ENCODE results near the gene ILF3. TPM values are rescaled to one million over a fixed set of nuclear protein-coding genes. Genes with fewer than 3 reads are reported as not detected.

The ILF3 gene
- total and polyA plus RNA-seq, 10 of the 15 experiments (the other 5 are each of a cell fraction or from before 2014, with no cell fraction given) = 28.1 to 383 (median 176) TPM

DNA sequence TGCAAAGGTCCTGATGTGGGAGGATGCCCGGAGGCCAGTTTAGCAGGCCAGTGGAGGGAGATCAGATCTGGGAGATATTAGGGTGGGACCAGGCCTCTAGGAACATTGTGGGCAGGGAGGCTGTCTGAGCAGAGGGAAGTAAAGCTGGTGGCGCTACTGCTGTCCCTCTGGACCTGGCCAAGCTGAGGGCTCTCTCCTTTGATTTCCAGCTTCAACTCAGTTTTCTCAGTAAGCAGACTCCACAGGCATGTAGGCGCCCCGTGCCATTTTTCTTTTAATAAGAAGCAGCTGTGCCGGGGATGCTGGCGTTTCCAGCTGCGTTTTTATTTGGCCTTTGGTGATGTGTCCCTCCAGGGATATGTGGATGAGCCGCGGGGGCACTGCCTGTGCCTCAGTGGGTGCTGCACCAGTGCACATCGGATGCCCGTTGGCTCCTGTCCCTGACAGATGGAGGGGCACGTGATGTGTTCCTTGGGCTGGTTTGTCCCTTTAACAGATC lies 70.5 kb downstream of the ILF3 start (continued):
- TF ChIP-seq GABPA (IDR thresholded peaks at IDR 0.05; ENCODE audit: low read depth) (no peak), NR2F1 (conservative IDR thresholded peaks at IDR 0.05) (no peak), CBX5 (IDR thresholded peaks at IDR 0.05; ENCODE audit: low read depth) (no peak), SP1 (IDR thresholded peaks at IDR 0.05; ENCODE audit: low read depth, low read length) (no peak), NFIC (IDR thresholded peaks at IDR 0.05; ENCODE audit: low read depth, low read length) (no peak), RELA (IDR thresholded peaks at IDR 0.05; ENCODE audit: borderline replicate concordance, partially characterized antibody) (no peak), NRF1 (conservative IDR thresholded peaks at IDR 0.05; ENCODE audit: low read depth, low read length) (no peak), SIN3A (IDR thresholded peaks at IDR 0.05; ENCODE audit: low read depth, low read length) (no peak)

DNA sequence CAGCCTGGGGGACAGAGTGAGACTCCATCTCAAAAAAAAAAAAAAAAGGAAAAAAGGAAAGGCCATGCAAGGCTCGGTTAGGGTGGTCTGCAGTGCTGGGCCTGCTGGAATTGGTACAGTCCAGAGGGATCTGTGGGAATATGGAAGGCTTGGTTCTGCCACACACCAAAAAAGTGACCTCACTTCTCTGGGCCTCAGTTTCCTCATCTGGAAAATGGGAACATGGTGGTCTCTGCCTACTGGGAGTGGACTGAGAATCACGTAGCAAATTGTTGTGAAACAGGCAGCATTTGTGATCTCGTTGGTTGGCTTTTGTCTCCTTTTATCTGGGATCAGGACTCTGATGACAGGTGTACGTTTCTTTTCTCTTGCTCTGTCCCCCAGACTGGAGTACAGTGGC lies 71.3 kb downstream of the ILF3 start:
- BruUV-seq (replicated peaks) = no TSS peak
- TF ChIP-seq, protein P1, sequence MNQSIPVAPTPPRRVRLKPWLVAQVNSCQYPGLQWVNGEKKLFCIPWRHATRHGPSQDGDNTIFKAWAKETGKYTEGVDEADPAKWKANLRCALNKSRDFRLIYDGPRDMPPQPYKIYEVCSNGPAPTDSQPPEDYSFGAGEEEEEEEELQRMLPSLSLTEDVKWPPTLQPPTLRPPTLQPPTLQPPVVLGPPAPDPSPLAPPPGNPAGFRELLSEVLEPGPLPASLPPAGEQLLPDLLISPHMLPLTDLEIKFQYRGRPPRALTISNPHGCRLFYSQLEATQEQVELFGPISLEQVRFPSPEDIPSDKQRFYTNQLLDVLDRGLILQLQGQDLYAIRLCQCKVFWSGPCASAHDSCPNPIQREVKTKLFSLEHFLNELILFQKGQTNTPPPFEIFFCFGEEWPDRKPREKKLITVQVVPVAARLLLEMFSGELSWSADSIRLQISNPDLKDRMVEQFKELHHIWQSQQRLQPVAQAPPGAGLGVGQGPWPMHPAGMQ (IDR thresholded peaks at IDR 0.05; ENCODE audit: borderline replicate concordance) = no peak
- TF ChIP-seq EED (IDR thresholded peaks at IDR 0.05; ENCODE audit: low read depth) (no peak), NR2F1 (conservative IDR thresholded peaks at IDR 0.05) (no peak), ZNF384 (IDR thresholded peaks at IDR 0.05; ENCODE audit: borderline replicate concordance, low read depth, low read length) (no peak), TAF1 (IDR thresholded peaks at IDR 0.05; ENCODE audit: borderline replicate concordance, low read depth, low read length) (no peak), SMARCA5 (IDR thresholded peaks at IDR 0.05) (no peak)
- Histone ChIP-seq H2AFZ (ENCODE audit: control insufficient read depth, low read depth, low read length) (no peak overlapping the region), H3K4me2 (ENCODE audit: control insufficient read depth, insufficient read depth) (no peak overlapping the region), H4K20me1 (ENCODE audit: control insufficient read depth, insufficient read depth) (peaks cover 12% of the 10 kb centered on the region), H3K9me3 (replicated peaks; ENCODE audit: control insufficient read depth, insufficient read depth, low read length) (no peaks in the 10 kb centered on the region), H3K4me3 (no peak overlapping the region), H3K9ac (ENCODE audit: control insufficient read depth, insufficient read depth, low read length) (no peak overlapping the region), H3K79me2 (ENCODE audit: control insufficient read depth, insufficient read depth, low read length) (peaks cover 82% of the 10 kb centered on the region), H3K4me1 (ENCODE audit: control insufficient read depth, insufficient read depth, low read length) (peaks cover 9% of the 10 kb centered on the region), H3K27ac (ENCODE audit: control insufficient read depth, insufficient read depth) (no peak overlapping the region), H3K36me3 (ENCODE audit: control insufficient read depth in 2 of 2, insufficient read depth in 2 of 2, low read length in 1 of 2) (peaks cover 1 to 12% of the 10 kb centered on the region in 2 experiments; a peak in 3 of 4 replicates), H3K27me3 (replicated peaks in 1 of 2; ENCODE audit: control insufficient read depth in 2 of 2, insufficient read depth in 2 of 2, low read length in 1 of 2) (no peaks in the 10 kb centered on the region)
- WGBS (ENCODE audit: insufficient coverage, insufficient replicate concordance, low lambda C conversion rate, missing lambda C conversion rate) = 86% methylated on average over 4 of the region's 4 CpGs
- ChIA-PET RAD21 (ENCODE audit: unreplicated experiment) (no interaction called here), CTCF (no interaction called here), POLR2A (no interaction called here), SMC1A (ENCODE audit: uncharacterized antibody, unreplicated experiment) (no interaction called here)
- in situ Hi-C loops (cut with MboI) (no loop called here), intact Hi-C loops (cut with micrococcal nuclease; ENCODE audit: unreplicated experiment) (no loop called here)
- DNase-seq (ENCODE audit: low read depth, low spot score) (no peak), FAIRE-seq (no peak), ATAC-seq (no peak)
